ENCODE measurements around the gene FLT3.

- no peak for TF ChIP-seq CTCF (IDR thresholded peaks at IDR 0.05 in 8 of 11, conservative IDR thresholded peaks at IDR 0.05 in 3 of 11)
- no peak for TF ChIP-seq POLR2AphosphoS5 (IDR thresholded peaks at IDR 0.05)
Measured at GRCh38 chr13:28056970-28057712, 43.2 kb downstream of the FLT3 start.
